Activated T-helper 2 cell treated with anti-CD3 and anti-CD28 coated beads, Interferon-gamma antibody, Interleukin-2, Interleukin-4, amounts not matched to agents 10 μg/mL and 5 μg/mL and 100 μg/mL, durations not matched to agents 14 hours and 24 hours and 36 hours (primary cell): ENCODE measurements around the gene EXOC6B. TPM values are rescaled to one million over a fixed set of nuclear protein-coding genes. Genes with fewer than 3 reads are reported as not detected.
"Not testable (repeated sequence)": the region's sequence is repeated elsewhere in the genome, so short reads cannot be mapped to it uniquely, and the experiment has no call there.

Experiments
- DNase-seq: peaks from one replicate; pipeline ENCODE4 v3.0.0; 2021; ENCODE audit warnings: low spot score
- H3K27ac Mint-ChIP-seq: one replicate; pipeline ENCODE4 v1.8.0; 2021; ENCODE audit warnings: mixed read lengths
- H3K27me3 Mint-ChIP-seq: one replicate; pipeline ENCODE4 v1.8.0; 2021; ENCODE audit warnings: low read depth, mixed read lengths
- H3K36me3 Mint-ChIP-seq: one replicate; pipeline ENCODE4 v1.8.0; 2021; ENCODE audit warnings: low read depth, mixed read lengths
- H3K4me1 Mint-ChIP-seq: one replicate; pipeline ENCODE4 v1.8.0; 2021; ENCODE audit warnings: low read depth, mixed read lengths
- H3K4me3 Mint-ChIP-seq: one replicate; pipeline ENCODE4 v1.8.0; 2021; ENCODE audit warnings: low read depth, mild to moderate bottlenecking, moderate library complexity, mixed read lengths
- H3K9me3 Mint-ChIP-seq: one replicate; pipeline ENCODE4 v1.8.0; 2021; ENCODE audit warnings: mixed read lengths
- intact Hi-C: fragments of 100-400 bp; cut with micrococcal nuclease; formaldehyde crosslinking; loops from one replicate; pipeline ENCODE4 v1.15.1; 2023
- total RNA-seq: library from RNA; stranded (reverse); gene quantifications from 2 replicates; pipeline ENCODE4 v1.2.3, GENCODE V29; 2022

The EXOC6B gene
- total RNA-seq, 1 donor from 2014 or later: 9.4 TPM

- no peak overlapping the region for H3K27ac Mint-ChIP-seq
- intact Hi-C loops: no loop called here
- no peak overlapping the region for H3K4me3 Mint-ChIP-seq
Observed at GRCh38 chr2:72554381-72554780, 271.5 kb downstream of the EXOC6B start.

GRCh38 chr2:72548081-72548764, 277.6 kb downstream of the EXOC6B start:
- intact Hi-C loops: no loop called here
- H3K36me3 Mint-ChIP-seq: no peaks in the 10 kb centered on the region

More at GRCh38 chr2:72554381-72554780, 271.5 kb downstream of the EXOC6B start:
- Mint-ChIP-seq H3K36me3 (no peaks in the 10 kb centered on the region), H3K27me3 (no peaks in the 10 kb centered on the region), H3K4me1 (no peaks in the 10 kb centered on the region), H3K9me3 (no peaks in the 10 kb centered on the region)
- DNase-seq: no peak

GRCh38 chr2:72545790-72546189, 280.0 kb downstream of the EXOC6B start:
- H3K4me3 Mint-ChIP-seq: no peak overlapping the region
- no peak for DNase-seq
- no peak overlapping the region for H3K27ac Mint-ChIP-seq
- H3K4me1 Mint-ChIP-seq: no peaks in the 10 kb centered on the region
- H3K27me3 Mint-ChIP-seq: peaks cover 1% of the 10 kb centered on the region
- H3K9me3 Mint-ChIP-seq: no peaks in the 10 kb centered on the region
- intact Hi-C loops: no loop called here
- no peaks in the 10 kb centered on the region for H3K36me3 Mint-ChIP-seq

More at GRCh38 chr2:72548081-72548764, 277.6 kb downstream of the EXOC6B start:
- no peak for DNase-seq
- H3K9me3 Mint-ChIP-seq: no peaks in the 10 kb centered on the region
- H3K4me1 Mint-ChIP-seq: no peaks in the 10 kb centered on the region
- no peak overlapping the region for H3K27ac Mint-ChIP-seq
- H3K4me3 Mint-ChIP-seq: no peak overlapping the region
- peaks cover 1% of the 10 kb centered on the region for H3K27me3 Mint-ChIP-seq

- DNase-seq: no peak
- intact Hi-C loops: no loop called here
Observed at GRCh38 chr2:72544554-72544953, 281.3 kb downstream of the EXOC6B start.

GRCh38 chr2:72543497-72544216, 282.2 kb downstream of the EXOC6B start:
- Mint-ChIP-seq H3K4me1 (no peaks in the 10 kb centered on the region), H3K9me3 (no peaks in the 10 kb centered on the region), H3K36me3 (no peaks in the 10 kb centered on the region), H3K27me3 (peaks cover 1% of the 10 kb centered on the region), H3K27ac (no peak overlapping the region), H3K4me3 (no peak overlapping the region)
- no peak for DNase-seq
- intact Hi-C loops: no loop called here

More at GRCh38 chr2:72544554-72544953, 281.3 kb downstream of the EXOC6B start:
- Mint-ChIP-seq H3K9me3 (no peaks in the 10 kb centered on the region), H3K4me1 (no peaks in the 10 kb centered on the region), H3K27ac (no peak overlapping the region), H3K36me3 (no peaks in the 10 kb centered on the region), H3K4me3 (no peak overlapping the region), H3K27me3 (peaks cover 1% of the 10 kb centered on the region)

- Mint-ChIP-seq H3K27me3 (no peaks in the 10 kb centered on the region), H3K4me3 (no peak overlapping the region), H3K36me3 (no peaks in the 10 kb centered on the region), H3K27ac (no peak overlapping the region), H3K4me1 (no peaks in the 10 kb centered on the region), H3K9me3 (no peaks in the 10 kb centered on the region)
- no peak for DNase-seq
- intact Hi-C loops: no loop called here
Observed at GRCh38 chr2:72539071-72539552, 286.7 kb downstream of the EXOC6B start.

- H3K9me3 Mint-ChIP-seq: no peaks in the 10 kb centered on the region
- intact Hi-C loops: no loop called here
- no peaks in the 10 kb centered on the region for H3K4me1 Mint-ChIP-seq
- no peaks in the 10 kb centered on the region for H3K27me3 Mint-ChIP-seq
- H3K36me3 Mint-ChIP-seq: no peaks in the 10 kb centered on the region
- H3K27ac Mint-ChIP-seq: no peak overlapping the region
- no peak overlapping the region for H3K4me3 Mint-ChIP-seq
- no peak for DNase-seq
Observed at GRCh38 chr2:72538486-72538885, 287.3 kb downstream of the EXOC6B start.

- H3K4me3 Mint-ChIP-seq, H3K4me1 Mint-ChIP-seq, H3K9me3 Mint-ChIP-seq, DNase-seq, H3K36me3 Mint-ChIP-seq, intact Hi-C loops, H3K27ac Mint-ChIP-seq, H3K27me3 Mint-ChIP-seq: not testable (repeated sequence)
Observed at GRCh38 chr2:72535586-72535985, 290.2 kb downstream of the EXOC6B start.

- Mint-ChIP-seq H3K27me3 (no peaks in the 10 kb centered on the region), H3K4me1 (no peaks in the 10 kb centered on the region), H3K36me3 (no peaks in the 10 kb centered on the region), H3K9me3 (no peaks in the 10 kb centered on the region), H3K4me3 (no peak overlapping the region), H3K27ac (no peak overlapping the region)
- intact Hi-C loops: no loop called here
- DNase-seq: no peak
Observed at GRCh38 chr2:72533765-72534164, 292.1 kb downstream of the EXOC6B start.

- Mint-ChIP-seq H3K9me3 (no peaks in the 10 kb centered on the region), H3K4me1 (no peaks in the 10 kb centered on the region), H3K36me3 (no peaks in the 10 kb centered on the region), H3K27me3 (no peaks in the 10 kb centered on the region), H3K27ac (no peak overlapping the region), H3K4me3 (no peak overlapping the region)
- no peak for DNase-seq
- intact Hi-C loops: no loop called here
Observed at GRCh38 chr2:72527424-72527823, 298.4 kb downstream of the EXOC6B start.

- DNase-seq: no peak
- no peak overlapping the region for H3K4me3 Mint-ChIP-seq
- no peaks in the 10 kb centered on the region for H3K36me3 Mint-ChIP-seq
- H3K27ac Mint-ChIP-seq: no peak overlapping the region
- H3K9me3 Mint-ChIP-seq: no peaks in the 10 kb centered on the region
- no peaks in the 10 kb centered on the region for H3K27me3 Mint-ChIP-seq
- intact Hi-C loops: no loop called here
- H3K4me1 Mint-ChIP-seq: no peaks in the 10 kb centered on the region
Observed at GRCh38 chr2:72526623-72527022, 299.2 kb downstream of the EXOC6B start.

GRCh38 chr2:72524071-72524470, 301.8 kb downstream of the EXOC6B start:
- Mint-ChIP-seq H3K4me1 (no peaks in the 10 kb centered on the region), H3K36me3 (no peaks in the 10 kb centered on the region), H3K9me3 (no peaks in the 10 kb centered on the region), H3K27ac (no peak overlapping the region), H3K27me3 (no peaks in the 10 kb centered on the region), H3K4me3 (no peak overlapping the region)
- no peak for DNase-seq
- intact Hi-C loops: no loop called here

- no peak overlapping the region for H3K4me3 Mint-ChIP-seq
- no peaks in the 10 kb centered on the region for H3K36me3 Mint-ChIP-seq
- no peak overlapping the region for H3K27ac Mint-ChIP-seq
- H3K4me1 Mint-ChIP-seq: no peaks in the 10 kb centered on the region
- intact Hi-C loops: no loop called here
- H3K27me3 Mint-ChIP-seq: no peaks in the 10 kb centered on the region
- no peak for DNase-seq
- no peaks in the 10 kb centered on the region for H3K9me3 Mint-ChIP-seq
Observed at GRCh38 chr2:72515696-72516095, 310.1 kb downstream of the EXOC6B start.
